ENCODE results near the gene PXDN.
"Not testable (repeated sequence)": the region's sequence is repeated elsewhere in the genome, so short reads cannot be mapped to it uniquely, and the experiment has no call there.

PXDN gene

GRCh38 chr2:1681323-1682180 lies 62.8 kb downstream of the PXDN start:
- no peak for DNase-seq (ENCODE audit: low spot score)

DNA sequence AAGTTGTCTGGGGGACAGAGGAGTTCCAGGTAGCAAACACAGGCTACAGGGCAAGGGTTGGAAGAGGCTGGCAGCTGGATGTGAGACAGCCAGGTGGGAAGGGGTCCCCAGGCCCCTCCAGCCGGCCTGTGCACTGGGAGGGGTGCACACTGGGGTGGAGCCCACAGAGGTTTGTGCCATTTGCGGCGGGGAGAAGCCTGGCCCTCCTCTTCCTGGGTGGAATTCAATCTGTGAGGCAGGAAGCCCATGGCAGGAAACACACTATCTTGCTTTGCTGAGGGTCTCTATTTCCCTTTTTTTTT lies 63.3 kb downstream of the PXDN start:
- no peak for DNase-seq (ENCODE audit: low spot score)

GRCh38 chr2:1680222-1681016 lies 63.9 kb downstream of the PXDN start:
- no peak for DNase-seq (ENCODE audit: low spot score)

GRCh38 chr2:1679488-1680039 lies 64.8 kb downstream of the PXDN start:
- DNase-seq (ENCODE audit: low spot score) = not testable (repeated sequence)

DNA sequence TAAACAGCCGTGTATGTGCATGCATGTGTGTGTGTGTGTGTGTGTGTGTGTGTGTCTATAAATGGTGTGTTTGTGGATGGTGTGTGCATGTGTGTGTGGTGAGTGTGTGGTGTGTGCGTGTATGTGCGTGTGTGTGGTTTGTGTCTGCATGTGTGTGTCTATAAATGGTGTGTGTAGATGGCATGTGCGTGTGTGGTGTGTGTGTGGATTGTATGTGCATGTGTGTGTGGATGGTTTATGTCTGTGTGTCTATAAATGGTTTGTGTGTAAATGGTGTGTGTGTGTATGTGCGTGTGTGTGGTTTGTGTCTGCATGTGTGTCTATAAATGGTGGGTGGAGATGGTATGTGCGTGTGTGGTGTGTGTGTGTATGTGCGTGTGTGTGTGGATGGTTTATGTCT lies 65.2 kb downstream of the PXDN start:
- DNase-seq (ENCODE audit: low spot score) = not testable (repeated sequence)

DNA sequence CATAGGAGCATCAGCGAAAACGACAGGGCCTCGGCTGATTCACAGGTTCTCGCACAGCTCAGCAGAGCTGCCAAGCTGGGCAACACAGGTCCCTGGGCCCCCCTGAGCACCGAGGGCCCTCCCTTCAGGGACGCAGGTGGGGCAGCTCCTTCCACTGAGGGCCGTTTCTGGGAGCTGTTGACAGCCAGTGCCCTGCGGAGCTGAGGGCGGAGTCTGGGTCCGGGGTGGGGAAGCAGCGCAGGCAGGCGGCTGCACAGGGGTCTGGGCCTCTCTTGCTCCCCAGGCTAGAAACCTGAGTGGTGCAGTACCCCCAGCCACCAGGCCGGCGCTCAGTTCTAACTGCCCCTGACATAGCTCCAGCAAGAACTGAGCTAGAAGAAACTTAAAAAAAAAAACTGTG lies 65.7 kb downstream of the PXDN start:
- no peak for DNase-seq (ENCODE audit: low spot score)

DNA sequence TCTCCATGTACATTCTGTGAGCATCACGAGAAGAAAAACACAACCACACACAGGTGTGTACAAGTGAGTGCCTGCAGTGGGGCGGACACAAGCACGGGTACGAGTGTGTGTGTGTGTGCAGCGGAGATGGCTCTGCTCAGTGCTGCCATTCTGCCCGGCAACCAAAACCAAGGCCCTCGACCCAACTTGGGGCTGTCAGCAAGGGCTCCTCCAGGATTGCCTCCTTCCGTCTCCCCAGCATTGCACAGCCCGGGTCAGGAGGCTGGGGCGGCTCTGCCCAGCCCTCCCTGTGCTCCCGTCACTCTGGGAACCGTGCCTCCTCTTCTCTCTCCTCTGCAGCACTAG lies 66.5 kb downstream of the PXDN start:
- no peak for DNase-seq (ENCODE audit: low spot score)

GRCh38 chr2:1676913-1677820 lies 67.1 kb downstream of the PXDN start:
- no peak for DNase-seq (ENCODE audit: low spot score)

- DNase-seq (ENCODE audit: low spot score) = no peak
These were observed 68.0 kb downstream of the PXDN start for GRCh38 chr2:1676091-1676912.

DNA sequence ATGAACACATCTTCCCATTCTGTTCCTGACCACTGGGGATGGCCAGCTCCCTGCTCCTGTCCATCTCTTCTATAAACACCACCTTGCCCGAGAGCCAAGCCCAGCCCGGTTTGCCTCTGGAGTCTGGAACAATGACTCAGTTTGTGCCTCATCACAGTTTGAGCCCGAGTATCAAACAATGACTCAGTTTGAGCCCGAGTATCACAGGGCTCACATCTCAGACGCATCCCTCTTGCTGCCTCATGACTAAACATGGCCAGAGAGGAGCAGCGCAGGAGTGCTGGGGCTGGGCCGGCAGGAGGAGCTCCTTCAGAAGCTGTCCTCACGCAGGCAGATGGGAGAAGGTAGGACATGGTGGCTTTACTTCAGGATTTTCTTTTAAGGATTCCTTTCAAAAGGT lies 68.7 kb downstream of the PXDN start:
- no peak for DNase-seq (ENCODE audit: low spot score)

- DNase-seq (ENCODE audit: low spot score) = no peak
These were observed 69.4 kb downstream of the PXDN start for GRCh38 chr2:1674766-1675397.

GRCh38 chr2:1674276-1674675 lies 70.0 kb downstream of the PXDN start:
- DNase-seq (ENCODE audit: low spot score) = no peak

DNA sequence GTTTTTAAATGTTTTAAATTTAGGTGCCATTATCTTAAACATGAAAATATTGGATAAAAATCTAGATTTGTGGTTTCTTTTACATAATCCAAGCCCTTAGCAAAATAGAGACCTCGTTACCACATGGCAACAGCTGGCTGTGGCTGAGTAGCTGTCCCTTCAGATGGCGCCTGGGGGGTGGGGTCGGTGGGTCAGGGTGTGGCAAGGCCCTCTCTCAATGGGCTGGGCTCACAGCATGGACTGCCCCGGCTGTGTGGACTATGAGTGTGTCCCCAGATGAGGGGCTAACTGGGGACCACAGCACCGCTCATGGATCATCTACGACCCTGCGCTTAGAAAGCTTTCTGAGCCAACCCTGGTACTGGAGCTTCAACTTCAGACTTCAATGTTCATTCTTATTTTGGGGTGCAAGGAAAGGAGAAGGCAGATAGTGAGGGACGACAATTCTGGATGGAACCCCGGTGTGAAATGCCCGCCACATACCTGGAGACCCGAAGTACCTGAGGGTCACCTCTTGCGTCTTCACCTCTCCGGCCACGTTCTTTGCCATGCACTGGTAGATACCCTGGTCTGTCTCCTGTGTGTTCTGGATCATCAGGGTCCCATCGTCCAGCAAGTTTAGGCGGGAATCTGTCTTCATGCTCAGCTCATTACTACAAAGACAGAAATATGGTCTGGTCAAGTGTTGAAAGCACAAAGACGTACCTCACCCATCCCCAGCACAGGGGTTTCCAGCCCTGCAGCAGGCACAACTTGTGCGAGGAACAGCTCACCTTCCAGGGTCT lies 71.0 kb downstream of the PXDN start:
- no peak for DNase-seq (ENCODE audit: low spot score)

DNA sequence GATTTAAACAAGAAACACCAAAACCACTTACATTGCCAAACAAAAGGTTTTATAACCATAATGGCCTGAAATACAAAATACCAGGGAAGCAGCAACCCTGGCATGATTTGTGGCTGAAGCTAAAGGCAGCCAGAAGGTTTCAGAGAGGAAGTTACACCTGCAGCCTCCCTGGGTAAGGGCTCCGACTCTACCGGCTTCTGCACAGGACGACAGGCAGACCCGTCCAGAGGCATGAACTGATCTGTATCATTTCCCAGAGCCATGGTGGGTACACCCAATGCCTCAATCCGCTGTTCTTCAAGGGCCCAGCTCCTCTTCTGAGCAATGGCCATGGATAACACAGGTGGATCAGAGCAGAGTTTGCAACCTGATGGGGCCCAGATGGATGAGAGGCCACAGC lies 71.6 kb downstream of the PXDN start:
- no peak for DNase-seq (ENCODE audit: low spot score)

DNA sequence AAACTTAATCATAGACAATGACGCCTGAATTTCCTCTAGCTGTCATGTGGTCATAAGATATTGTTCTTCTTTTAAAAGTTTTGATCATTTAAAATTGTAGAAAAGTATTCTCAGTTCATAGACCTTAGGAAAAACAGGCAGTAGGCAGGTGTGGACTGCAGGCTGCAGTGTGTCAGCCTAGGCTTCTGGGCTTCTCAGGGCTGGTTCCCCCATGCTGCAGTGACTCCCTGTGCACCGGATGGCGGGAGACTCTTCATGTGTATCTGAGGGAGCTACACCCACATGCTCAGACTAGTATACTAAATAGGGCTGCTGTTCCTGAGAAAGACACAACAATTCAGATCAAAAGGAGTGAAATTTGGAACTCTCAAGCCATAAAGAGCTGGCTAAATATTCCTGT lies 72.4 kb downstream of the PXDN start:
- DNase-seq (ENCODE audit: low spot score) = no peak

DNA sequence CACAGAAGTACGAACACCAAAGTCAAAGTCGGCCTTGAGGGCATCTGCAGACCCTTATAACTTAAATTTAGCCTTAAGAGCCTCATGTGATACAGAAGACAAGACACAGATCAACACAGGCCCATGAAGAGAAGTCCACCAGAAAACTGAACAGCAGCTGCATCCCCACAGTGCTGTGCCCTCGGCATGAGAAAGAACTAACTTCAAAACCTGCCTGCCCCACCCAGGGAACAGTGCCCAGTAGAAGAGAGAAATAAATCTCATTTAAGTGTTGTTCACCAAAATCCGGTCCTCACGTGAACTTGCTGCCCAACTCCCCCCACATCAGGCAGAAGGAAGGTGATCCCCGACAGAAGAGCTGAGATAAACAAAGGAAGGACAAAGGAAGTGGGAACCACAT lies 73.7 kb downstream of the PXDN start:
- no peak for DNase-seq (ENCODE audit: low spot score)

GRCh38 chr2:1665761-1666505 lies 78.4 kb downstream of the PXDN start:
- no peak for DNase-seq (ENCODE audit: low spot score)

DNA sequence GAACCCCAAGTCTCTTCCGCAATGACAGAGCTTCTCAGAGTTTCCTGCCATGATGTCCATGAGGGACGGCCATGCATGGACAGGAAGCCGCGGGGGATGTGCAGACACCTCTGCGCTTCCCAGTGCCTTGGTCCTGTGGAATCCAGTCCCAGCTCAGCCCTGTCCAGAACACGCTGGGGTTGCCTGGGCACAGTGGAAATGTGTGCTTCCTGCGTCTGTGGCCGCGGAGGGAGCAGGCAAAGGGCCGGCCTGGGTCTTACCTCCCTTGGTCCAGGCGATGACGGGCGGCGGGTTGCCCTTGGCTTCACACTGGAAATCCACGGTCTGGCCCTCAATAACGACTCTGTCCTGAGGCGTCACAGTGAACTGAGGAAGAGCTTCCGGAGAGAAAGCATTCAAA lies 79.6 kb downstream of the PXDN start:
- no peak for DNase-seq (ENCODE audit: low spot score)

GRCh38 chr2:1664076-1664605 lies 80.2 kb downstream of the PXDN start:
- DNase-seq (ENCODE audit: low spot score) = no peak

Measured in activated CD4-positive, alpha-beta T cell treated with anti-CD3 and anti-CD28 coated beads, Interleukin-2, Interleukin-4, amounts not matched to agents 100 ng/mL and 50 ng/mL, durations not matched to agents 16 hours and 8 hours (primary cell).